Memory B cell (primary cell): ENCODE results near the gene TRMT1.

Experiments used
- ATAC-seq: fragments of 150-1000 bp; cut with Tn5 transposase; 2 replicates; pipeline ENCODE4 v1.10.0; 2021; ENCODE audit warnings: low read depth, mild to moderate bottlenecking, moderate library complexity
- DNase-seq, 2 donors: peaks; one replicate each; pipeline ENCODE4 v3.0.0; 2022; ENCODE audit warnings: low spot score in 2 of 2
- H3K27ac Mint-ChIP-seq: one replicate; pipeline ENCODE4 v1.8.0; 2022; ENCODE audit warnings: mild to moderate bottlenecking, moderate library complexity, mixed read lengths
- H3K27me3 Mint-ChIP-seq: one replicate; pipeline ENCODE4 v1.8.0; 2022; ENCODE audit warnings: mixed read lengths
- H3K36me3 Mint-ChIP-seq: one replicate; pipeline ENCODE4 v1.8.0; 2022; ENCODE audit warnings: mild to moderate bottlenecking, mixed read lengths
- H3K4me1 Mint-ChIP-seq: one replicate; pipeline ENCODE4 v1.8.0; 2022; ENCODE audit warnings: mixed read lengths
- H3K4me3 Mint-ChIP-seq: one replicate; pipeline ENCODE4 v1.8.0; 2022; ENCODE audit warnings: mild to moderate bottlenecking, moderate library complexity, mixed read lengths
- H3K9me3 Mint-ChIP-seq: one replicate; pipeline ENCODE4 v1.8.0; 2022; ENCODE audit warnings: mixed read lengths

The TRMT1 gene

DNA sequence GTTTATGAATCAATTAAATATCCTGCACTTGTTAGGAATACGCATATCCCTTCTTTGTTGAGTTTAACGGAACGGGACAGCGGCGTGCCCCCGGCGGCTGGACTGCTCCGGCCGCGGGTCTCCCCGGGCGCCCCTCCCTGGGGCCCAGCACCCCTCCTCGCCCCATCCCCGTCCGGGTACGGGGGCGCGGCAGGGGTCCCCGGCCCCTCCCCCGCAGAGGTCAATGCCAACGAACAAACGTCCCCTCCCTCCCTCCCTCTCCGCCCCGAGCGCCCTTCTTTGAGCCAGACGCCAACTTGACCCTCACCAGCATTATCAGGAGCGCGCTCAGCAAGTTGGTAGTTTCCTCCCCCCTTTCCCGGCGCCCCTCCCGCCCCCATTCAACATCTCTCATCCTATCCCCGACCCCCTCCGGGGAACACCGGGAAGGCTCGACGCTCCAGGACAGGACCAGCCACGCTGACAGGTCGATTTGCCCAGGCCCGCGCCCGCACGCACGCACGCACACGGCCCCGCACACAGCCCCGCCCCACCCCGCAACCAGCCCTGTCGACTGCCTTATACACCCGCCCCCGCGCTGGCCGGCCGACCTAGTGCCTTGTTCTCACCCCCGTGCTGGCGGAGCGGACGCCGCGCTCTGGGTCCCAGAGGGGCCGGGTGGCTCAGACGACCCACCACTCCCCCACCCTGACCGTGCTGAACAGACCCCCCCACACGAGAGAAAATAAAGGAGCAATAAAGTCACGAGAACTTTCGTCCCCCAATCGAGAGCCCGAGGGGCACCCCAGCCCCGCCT is 18.9 kb downstream of the TRMT1 start:
- Mint-ChIP-seq H3K9me3 (no peaks in the 10 kb centered on the region), H3K4me3 (peak overlapping the region; percentile 92), H3K4me1 (peaks cover 31% of the 10 kb centered on the region), H3K27ac (peak overlapping the region; percentile 92), H3K36me3 (peaks cover 12% of the 10 kb centered on the region), H3K27me3 (no peaks in the 10 kb centered on the region)
- DNase-seq (peak in 1 of 2 donors; percentile 18), ATAC-seq (peak; percentile 7)

DNA sequence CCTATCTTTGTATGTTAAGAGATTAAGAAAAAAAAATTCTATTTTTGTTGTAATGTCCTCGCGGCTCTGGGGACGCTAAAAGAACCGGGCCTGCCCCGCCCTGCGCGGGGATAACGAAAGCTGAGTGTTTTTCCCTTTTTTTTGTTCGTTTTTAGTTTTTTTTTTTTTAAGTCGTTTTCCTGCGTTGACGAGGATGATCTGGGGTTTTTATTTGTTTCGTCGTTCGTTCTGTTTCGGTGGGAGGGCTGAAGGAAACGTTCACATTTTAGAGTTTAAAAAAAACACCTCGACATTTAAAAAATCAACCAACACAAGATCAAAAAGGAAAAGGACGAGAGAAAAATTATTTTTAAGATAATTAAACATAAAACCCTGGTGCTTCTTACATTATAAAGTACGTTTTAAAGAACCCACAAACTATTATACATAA is 19.5 kb downstream of the TRMT1 start:
- H3K36me3 Mint-ChIP-seq: peaks cover 8% of the 10 kb centered on the region
- H3K27me3 Mint-ChIP-seq: no peaks in the 10 kb centered on the region
- DNase-seq (no peak), ATAC-seq (no peak)
- no peaks in the 10 kb centered on the region for H3K9me3 Mint-ChIP-seq
- peak overlapping the region; percentile 92 for H3K27ac Mint-ChIP-seq
- H3K4me1 Mint-ChIP-seq: peaks cover 31% of the 10 kb centered on the region
- peak overlapping the region; percentile 93 for H3K4me3 Mint-ChIP-seq

DNA sequence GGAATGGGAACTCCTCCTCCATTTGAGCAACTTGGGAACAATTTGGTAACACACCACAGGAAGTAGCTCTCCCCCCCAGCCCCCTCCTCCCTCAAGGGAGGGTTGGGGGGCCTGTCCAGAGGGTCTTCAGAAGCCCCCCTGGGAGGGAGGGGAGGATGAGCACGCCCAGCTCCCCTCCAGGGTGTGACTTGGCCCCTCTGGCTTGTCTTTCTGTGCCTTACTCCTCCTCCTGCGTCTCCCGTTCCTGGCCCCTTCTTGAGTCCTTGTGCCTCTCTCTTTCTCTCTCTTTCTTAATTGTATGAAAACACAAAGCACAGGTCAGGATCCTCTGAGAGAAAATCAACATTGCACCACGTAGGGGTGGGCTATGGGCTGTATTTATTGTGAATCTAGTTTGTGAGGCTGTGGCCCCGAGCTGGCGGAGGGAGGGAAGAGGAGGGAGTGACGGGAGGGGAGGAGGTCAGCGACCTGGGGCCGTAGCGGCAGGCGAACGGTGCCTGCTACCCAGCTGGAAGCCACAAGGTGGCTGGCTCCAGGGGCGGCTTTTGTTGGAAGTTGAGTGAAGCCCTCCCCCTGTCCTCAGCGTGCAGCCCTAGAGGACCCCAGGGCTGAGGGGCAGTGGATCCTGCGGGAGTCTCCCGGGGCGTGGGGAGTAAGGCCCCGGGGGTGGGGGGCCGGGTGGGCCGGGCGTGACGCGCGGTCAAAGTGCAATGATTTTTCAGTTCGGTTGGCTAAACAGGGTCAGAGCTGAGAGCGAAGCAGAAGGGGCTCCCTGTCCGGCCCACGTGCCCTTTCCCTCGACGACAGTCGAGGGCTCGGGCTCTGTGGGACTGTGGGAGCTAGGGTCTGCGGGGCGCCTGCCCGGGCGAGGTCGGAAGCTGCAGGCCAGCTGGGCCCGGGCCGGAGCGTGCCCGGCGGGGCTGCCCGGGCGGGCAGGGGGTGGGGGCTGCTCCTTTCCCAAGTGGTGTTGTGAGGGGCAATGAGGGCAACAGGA is 20.3 kb downstream of the TRMT1 start:
- H3K4me1 Mint-ChIP-seq: peaks cover 27% of the 10 kb centered on the region
- H3K36me3 Mint-ChIP-seq: peaks cover 8% of the 10 kb centered on the region
- no peaks in the 10 kb centered on the region for H3K27me3 Mint-ChIP-seq
- peak overlapping the region; percentile 93 for H3K4me3 Mint-ChIP-seq
- DNase-seq (peak in 1 of 2 donors; percentile 49), ATAC-seq (no peak)
- no peaks in the 10 kb centered on the region for H3K9me3 Mint-ChIP-seq
- peak overlapping the region; percentile 91 for H3K27ac Mint-ChIP-seq

DNA sequence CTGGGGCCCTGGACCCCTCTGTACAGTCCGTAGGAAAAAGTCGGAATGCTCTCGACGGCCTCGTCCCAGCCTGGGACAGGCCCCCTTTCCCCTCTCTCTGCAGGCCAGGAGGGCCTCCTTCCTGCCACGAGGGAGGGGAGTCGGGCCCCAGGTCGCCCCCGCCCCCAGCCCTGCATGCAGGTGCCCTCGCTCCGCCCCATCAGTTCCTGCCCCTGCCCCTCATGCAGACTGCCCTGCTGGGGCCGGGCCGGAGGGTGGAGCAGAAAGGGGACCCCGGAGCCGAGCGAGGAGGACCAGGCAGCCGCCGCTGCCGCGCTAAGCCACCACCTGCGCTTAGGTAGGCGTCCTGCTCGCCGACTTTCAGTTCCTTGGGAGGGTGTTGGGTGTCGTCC is 21.2 kb downstream of the TRMT1 start:
- H3K4me3 Mint-ChIP-seq: peak overlapping the region; percentile 93
- no peaks in the 10 kb centered on the region for H3K9me3 Mint-ChIP-seq
- no peaks in the 10 kb centered on the region for H3K27me3 Mint-ChIP-seq
- ATAC-seq (peak; percentile 21), DNase-seq (peak in 1 of 2 donors; percentile 61)
- H3K36me3 Mint-ChIP-seq: peaks cover 8% of the 10 kb centered on the region
- peaks cover 26% of the 10 kb centered on the region for H3K4me1 Mint-ChIP-seq
- peak overlapping the region; percentile 91 for H3K27ac Mint-ChIP-seq

DNA sequence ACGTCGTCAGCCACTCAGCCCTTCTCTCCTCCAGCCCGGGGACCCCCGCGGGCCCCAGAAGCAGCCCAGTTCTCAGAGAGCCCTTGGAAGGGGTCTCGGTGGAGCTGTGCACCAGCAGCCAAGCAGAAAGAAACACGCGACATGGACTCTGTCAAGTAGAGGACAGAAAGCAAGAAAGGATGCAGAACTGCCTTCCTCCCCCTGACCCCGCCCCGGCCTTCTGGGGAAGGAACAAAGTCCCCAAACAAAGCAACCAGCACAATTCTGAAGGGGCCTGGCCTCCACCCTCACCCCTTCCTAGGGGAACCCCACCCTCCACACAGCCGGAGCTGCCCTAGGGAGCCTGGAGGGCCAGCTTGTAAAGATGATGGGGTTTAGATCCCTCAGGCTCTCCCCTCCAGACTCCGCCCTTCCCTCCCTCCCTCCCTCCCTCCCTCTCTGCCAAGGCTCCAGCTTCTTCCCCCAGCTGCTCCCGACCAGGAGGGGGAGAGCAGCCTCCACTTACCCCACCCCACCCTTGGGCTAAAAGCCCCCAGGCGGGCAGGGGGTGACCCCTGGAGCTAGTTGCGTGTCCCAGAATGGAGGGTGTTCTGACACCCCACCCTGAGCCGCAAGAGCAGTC is 21.7 kb downstream of the TRMT1 start:
- Mint-ChIP-seq H3K36me3 (peaks cover 3% of the 10 kb centered on the region), H3K27me3 (no peaks in the 10 kb centered on the region), H3K4me1 (peaks cover 21% of the 10 kb centered on the region), H3K4me3 (peak overlapping the region; percentile 93), H3K9me3 (no peaks in the 10 kb centered on the region), H3K27ac (peak overlapping the region; percentile 91)
- DNase-seq: peak in 1 of 2 donors; percentile 51
- ATAC-seq: peak; percentile 31

DNA sequence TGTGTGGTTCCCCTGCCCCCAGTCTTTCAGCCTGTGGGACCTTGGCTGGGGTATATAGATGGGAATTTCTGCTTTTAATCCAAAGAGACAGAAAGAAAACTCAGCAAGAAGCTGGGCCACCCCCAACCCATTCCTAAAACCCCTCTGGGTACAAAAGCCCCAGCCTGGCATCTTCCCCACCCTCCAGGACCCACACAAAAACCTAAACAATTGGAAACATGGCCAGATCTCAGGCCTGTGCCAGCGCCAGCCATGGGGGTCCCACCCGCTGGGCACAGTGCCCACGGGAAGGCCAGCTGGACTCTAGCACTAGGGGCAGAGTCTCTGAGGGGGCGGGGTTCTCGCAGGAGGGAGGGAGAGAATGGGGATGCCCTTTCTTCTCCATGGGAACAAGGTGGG is 22.4 kb downstream of the TRMT1 start:
- DNase-seq: peak in 1 of 2 donors; percentile 47

DNA sequence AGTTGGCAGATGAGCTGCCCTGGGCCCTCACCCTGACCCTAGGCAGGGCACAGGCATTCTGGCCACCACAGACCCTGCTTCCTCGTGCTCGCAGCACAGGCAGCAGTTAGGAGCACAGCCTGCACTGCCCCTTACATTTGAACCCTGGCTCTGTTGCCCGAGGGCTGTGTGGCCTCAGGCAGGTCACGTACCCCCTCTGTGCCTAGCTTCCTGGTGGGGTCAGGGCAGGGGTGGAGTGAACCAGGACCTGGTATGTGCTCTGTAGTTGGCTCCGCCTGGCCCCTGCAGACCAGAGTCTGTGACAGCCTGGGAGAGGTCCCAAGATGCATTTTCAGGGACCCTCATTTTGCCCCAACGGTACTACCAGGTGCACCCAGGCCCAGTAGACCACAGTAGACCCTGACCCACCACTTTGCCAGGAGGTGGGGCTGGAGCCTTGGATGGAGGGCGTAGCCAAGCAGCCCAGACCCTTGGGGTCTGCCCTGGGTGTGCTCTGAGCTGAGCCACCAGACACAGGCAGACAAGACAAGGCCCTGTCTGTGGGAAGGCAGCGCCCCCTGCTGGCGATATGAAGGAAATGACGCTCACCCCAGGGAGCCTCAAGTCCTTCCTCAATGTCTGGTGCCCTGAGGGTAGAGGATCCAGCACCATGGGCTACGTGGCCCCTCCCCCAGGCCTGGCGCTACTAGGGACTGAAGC is 23.0 kb downstream of the TRMT1 start:
- ATAC-seq (peak; percentile 64), DNase-seq (peak; percentile 81 to 84)
- Mint-ChIP-seq H3K27me3 (no peaks in the 10 kb centered on the region), H3K9me3 (no peaks in the 10 kb centered on the region), H3K36me3 (no peaks in the 10 kb centered on the region), H3K4me3 (peak overlapping the region; percentile 41), H3K4me1 (peaks cover 18% of the 10 kb centered on the region), H3K27ac (no peak overlapping the region)

More for the DNA sequence above, 22.4 kb downstream of the TRMT1 start:
- Mint-ChIP-seq H3K4me3 (peak overlapping the region; percentile 93), H3K36me3 (peaks cover 1% of the 10 kb centered on the region), H3K27ac (no peak overlapping the region), H3K4me1 (peaks cover 19% of the 10 kb centered on the region), H3K27me3 (no peaks in the 10 kb centered on the region), H3K9me3 (no peaks in the 10 kb centered on the region)
- ATAC-seq: no peak

DNA sequence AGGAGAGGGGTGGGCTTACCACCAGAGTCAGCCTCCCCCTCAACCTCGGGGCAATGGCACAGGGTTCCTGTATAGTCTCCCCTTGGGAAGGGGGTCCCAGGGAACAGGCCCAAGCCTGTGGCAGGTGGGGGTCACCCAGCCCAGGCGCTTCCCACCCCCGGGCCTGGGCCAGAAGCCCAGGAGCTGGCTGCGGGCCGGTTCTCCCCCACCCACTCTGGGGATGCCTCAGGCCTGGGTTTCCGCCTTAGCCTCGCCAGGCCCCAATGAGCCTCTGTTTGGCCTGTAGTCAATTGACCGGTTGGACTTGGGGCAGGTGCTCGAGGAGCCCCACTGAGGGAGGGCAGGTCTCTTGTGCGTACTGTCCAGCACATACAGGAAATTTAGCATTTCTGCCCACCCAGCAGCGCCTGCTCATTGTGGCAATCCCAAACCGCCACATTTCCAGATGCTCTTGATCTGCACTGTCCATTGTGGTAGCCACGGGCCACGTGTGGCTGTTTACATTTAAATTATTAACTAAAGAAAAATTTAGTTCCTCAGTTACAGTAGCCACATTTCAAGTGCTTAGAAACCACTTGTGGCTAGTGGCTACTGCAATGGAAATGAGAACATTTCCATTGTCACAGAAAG is 23.8 kb downstream of the TRMT1 start:
- Mint-ChIP-seq H3K27me3 (no peaks in the 10 kb centered on the region), H3K36me3 (no peaks in the 10 kb centered on the region), H3K27ac (no peak overlapping the region), H3K4me1 (peaks cover 12% of the 10 kb centered on the region), H3K9me3 (no peaks in the 10 kb centered on the region), H3K4me3 (no peak overlapping the region)
- no peak for DNase-seq
- no peak for ATAC-seq

DNA sequence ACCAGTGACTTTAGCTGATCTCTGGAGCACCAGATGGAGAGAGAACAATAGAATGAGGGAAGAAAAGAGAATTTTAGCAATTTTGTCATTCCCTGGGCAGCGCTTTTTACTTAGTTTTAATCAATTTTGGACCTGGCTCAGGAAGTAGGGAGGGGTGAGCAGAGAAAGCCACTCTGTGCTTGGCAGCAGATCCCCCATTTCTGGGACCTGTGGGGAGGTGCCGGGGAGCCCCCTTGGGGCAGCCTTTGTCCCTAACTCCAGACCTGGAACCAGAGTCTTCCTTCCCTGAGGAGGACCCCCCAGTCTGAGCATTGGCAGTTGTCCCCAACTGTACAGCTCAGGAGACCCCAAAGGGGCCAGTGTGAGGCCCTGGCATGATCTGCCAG is 24.4 kb downstream of the TRMT1 start:
- Mint-ChIP-seq H3K4me1 (peaks cover 12% of the 10 kb centered on the region), H3K27ac (no peak overlapping the region), H3K27me3 (no peaks in the 10 kb centered on the region), H3K9me3 (no peaks in the 10 kb centered on the region), H3K4me3 (no peak overlapping the region), H3K36me3 (no peaks in the 10 kb centered on the region)
- no peak for DNase-seq
- no peak for ATAC-seq

DNA sequence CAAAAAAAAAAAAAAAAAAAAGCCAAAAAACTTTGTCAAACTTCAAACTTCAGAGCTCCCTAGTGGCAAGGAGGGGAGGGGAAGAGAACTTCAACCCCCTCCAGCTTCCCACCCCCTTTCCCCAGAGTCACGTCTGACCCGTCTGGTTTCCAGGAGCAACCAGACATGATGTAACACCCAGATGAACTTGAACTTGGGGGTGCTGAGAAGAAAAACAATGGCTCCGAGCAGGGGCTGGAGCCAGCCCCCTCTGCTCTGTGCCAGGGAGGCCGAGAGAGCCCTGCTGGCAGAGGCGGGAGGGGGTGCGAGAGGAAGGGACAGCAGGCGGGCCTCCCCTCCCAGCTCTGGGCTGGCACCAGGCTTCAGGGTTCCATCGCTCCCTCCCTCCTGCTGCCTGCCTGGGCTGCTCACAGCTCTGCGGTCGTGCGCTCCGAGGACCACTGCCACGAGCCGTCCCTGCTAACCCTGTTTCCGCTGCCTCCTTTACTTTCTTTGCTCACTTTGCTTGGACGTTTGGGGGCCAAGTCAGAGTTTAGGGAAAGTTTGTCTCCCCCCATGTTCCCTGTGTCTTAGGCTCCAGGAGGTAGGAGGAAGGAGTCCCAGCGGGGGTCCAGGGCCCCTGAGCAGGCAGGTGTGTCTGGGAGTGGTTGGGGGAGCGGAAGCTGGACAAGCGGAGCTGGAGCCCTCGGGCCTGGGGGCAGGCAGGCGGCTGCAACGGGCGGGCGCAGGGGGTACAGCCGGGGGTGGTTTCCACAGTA is 25.0 kb downstream of the TRMT1 start:
- Mint-ChIP-seq H3K4me3 (no peak overlapping the region), H3K27ac (no peak overlapping the region), H3K4me1 (peaks cover 12% of the 10 kb centered on the region), H3K36me3 (no peaks in the 10 kb centered on the region), H3K9me3 (no peaks in the 10 kb centered on the region), H3K27me3 (no peaks in the 10 kb centered on the region)
- ATAC-seq (no peak), DNase-seq (no peak)

DNA sequence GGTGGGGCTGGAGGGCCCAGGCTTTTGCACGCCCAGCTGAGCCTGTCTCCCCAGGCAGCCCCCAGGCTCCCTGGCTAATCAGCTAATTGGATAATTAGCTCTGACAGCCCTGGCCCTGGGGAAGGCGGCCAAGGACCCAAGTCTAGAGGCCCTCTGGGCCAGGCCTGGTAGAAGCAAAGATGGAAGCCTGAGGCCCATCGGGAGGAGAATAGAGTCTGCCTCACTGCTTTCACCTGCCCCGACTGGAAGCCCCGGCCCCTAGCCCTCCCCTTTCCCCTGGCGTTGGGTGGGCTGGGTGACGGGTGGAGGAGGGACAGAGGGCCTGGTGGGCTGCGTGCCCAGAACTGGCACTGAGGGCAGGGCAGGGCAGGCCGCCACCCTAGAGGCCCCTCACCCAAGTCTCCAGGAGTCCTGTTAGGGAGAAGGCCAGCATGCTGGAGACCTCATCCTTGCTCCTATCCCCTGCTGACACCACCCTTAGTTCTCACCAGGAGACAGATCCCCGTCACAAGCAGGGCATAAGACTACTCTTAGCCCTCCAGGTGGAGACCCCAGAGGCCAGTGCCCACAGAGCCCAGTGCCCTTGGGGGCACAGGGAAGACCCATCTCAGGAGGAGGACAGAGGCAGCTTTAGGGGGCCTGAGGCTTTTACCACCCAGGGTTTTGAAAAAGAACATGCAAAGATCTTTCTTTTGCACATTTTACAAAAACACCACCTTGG is 25.9 kb downstream of the TRMT1 start:
- Mint-ChIP-seq H3K36me3 (no peaks in the 10 kb centered on the region), H3K4me1 (peaks cover 9% of the 10 kb centered on the region), H3K9me3 (no peaks in the 10 kb centered on the region), H3K4me3 (no peak overlapping the region), H3K27ac (no peak overlapping the region), H3K27me3 (no peaks in the 10 kb centered on the region)
- DNase-seq: no peak
- no peak for ATAC-seq

DNA sequence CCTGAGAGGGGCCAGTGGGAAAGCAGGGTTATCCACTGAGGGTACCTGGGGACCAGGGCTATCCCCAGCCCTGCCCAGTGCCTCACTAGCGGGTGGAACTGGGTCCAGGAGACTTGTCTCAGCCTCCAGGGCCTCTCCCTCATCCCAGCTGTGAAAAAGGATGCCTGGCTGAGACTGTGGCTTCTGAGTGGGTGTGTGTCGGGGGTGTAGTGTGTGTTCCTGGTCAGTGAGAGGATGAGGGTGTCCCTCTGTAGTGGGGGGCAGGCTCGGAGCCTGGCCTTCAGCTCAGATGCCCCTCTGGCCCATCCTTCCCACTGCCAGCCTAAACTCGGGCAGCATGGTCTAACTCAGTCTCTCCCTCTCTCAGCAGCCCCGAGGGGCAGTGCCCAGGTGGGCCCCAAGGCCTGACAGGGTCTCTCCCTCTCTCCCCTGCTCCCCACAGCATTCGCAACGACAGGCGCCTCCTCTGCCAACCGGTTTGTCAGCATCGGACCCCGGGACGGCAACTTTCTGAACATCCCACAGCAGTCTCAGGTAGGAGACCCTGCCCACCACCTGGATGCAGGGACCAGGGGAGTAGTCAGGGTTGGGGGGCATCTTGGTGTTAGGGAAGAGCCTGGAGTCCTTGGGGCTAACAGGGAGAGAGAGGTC is 26.6 kb downstream of the TRMT1 start:
- no peak for ATAC-seq
- DNase-seq: no peak
- no peaks in the 10 kb centered on the region for H3K36me3 Mint-ChIP-seq
- H3K4me1 Mint-ChIP-seq: peaks cover 9% of the 10 kb centered on the region
- H3K27ac Mint-ChIP-seq: no peak overlapping the region
- no peak overlapping the region for H3K4me3 Mint-ChIP-seq
- no peaks in the 10 kb centered on the region for H3K27me3 Mint-ChIP-seq
- no peaks in the 10 kb centered on the region for H3K9me3 Mint-ChIP-seq
